Chondrocyte (in vitro differentiated cells): ENCODE results near the gene PRKAR1B. TPM values are rescaled to one million over a fixed set of nuclear protein-coding genes. Genes with fewer than 3 reads are reported as not detected.

Source experiments
- DNase-seq: peaks from one replicate; pipeline ENCODE4 v3.0.0; 2021; ENCODE audit warnings: mixed read lengths, low spot score
- H3K27ac Mint-ChIP-seq: one replicate; pipeline ENCODE4 v1.8.0; 2021; ENCODE audit warnings: mild to moderate bottlenecking, moderate library complexity, mixed read lengths; ENCODE audit not compliant: unreplicated experiment
- H3K27me3 Mint-ChIP-seq: 2 replicates; pipeline ENCODE4 v1.8.0; 2021; ENCODE audit warnings: low read depth, mixed read lengths
- H3K36me3 Mint-ChIP-seq: 2 replicates; pipeline ENCODE4 v1.8.0; 2021; ENCODE audit warnings: low read depth, mixed read lengths
- H3K4me1 Mint-ChIP-seq: 2 replicates; pipeline ENCODE4 v1.8.0; 2021; ENCODE audit warnings: low read depth, mild to moderate bottlenecking, mixed read lengths
- H3K4me3 Mint-ChIP-seq: one replicate; pipeline ENCODE4 v1.8.0; 2021; ENCODE audit warnings: mild to moderate bottlenecking, moderate library complexity, mixed read lengths; ENCODE audit not compliant: unreplicated experiment
- H3K9me3 Mint-ChIP-seq: 2 replicates; pipeline ENCODE4 v1.8.0; 2021; ENCODE audit warnings: low read depth, mixed read lengths
- CTCF ChIP-seq: fragments of 200-600 bp; sonication (generic); IDR thresholded peaks from 2 replicates; pipeline ENCODE4 v1.5.0; 2021; ENCODE audit warnings: antibody characterized with exemption, mild to moderate bottlenecking, moderate library complexity
- total RNA-seq: library from RNA; stranded (reverse); gene quantifications from 3 replicates; pipeline ENCODE4 v1.2.1, GENCODE V29; 2021

Gene PRKAR1B
- total RNA-seq, 1 donor from 2014 or later, result 7.7 TPM

DNA sequence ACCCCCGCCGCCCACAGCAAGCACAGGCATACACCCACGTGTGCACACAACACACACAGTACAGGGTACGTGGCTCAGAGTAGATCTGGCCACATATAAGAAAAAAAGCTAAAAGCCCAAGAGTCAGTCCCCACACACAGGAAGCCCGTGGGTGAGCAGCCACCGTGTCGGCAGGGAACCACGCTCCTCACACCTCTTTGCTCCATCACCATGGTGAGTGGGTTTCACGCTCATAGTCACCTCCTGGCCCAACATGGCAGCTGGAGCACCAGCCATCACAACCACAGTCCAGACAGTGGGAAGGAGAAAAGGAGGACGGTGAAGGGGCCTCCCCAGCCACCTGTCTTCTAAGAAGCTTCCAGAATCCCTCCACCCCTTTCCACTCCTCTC lies 131.5 kb downstream of the PRKAR1B start:
- H3K36me3 Mint-ChIP-seq, result no peaks in the 10 kb centered on the region
- peaks cover 12% of the 10 kb centered on the region for H3K4me1 Mint-ChIP-seq
- no peak for TF ChIP-seq CTCF
- no peaks in the 10 kb centered on the region for H3K27me3 Mint-ChIP-seq
- H3K4me3 Mint-ChIP-seq, result no peak overlapping the region
- H3K27ac Mint-ChIP-seq, result no peak overlapping the region
- H3K9me3 Mint-ChIP-seq, result peaks cover 2% of the 10 kb centered on the region
- no peak for DNase-seq

GRCh38 chr7:594920-595620 lies 132.0 kb downstream of the PRKAR1B start:
- H3K9me3 Mint-ChIP-seq, result peaks cover 2% of the 10 kb centered on the region
- TF ChIP-seq CTCF, result no peak
- no peak overlapping the region for H3K4me3 Mint-ChIP-seq
- no peaks in the 10 kb centered on the region for H3K27me3 Mint-ChIP-seq
- no peak overlapping the region for H3K27ac Mint-ChIP-seq
- H3K36me3 Mint-ChIP-seq, result no peaks in the 10 kb centered on the region
- DNase-seq, result no peak
- peaks cover 18% of the 10 kb centered on the region for H3K4me1 Mint-ChIP-seq

GRCh38 chr7:594212-594913 lies 132.7 kb downstream of the PRKAR1B start:
- peaks cover 23% of the 10 kb centered on the region for H3K4me1 Mint-ChIP-seq
- no peaks in the 10 kb centered on the region for H3K27me3 Mint-ChIP-seq
- no peaks in the 10 kb centered on the region for H3K36me3 Mint-ChIP-seq
- H3K9me3 Mint-ChIP-seq, result peaks cover 2% of the 10 kb centered on the region
- no peak overlapping the region for H3K4me3 Mint-ChIP-seq
- no peak for DNase-seq
- no peak for TF ChIP-seq CTCF
- H3K27ac Mint-ChIP-seq, result no peak overlapping the region

DNA sequence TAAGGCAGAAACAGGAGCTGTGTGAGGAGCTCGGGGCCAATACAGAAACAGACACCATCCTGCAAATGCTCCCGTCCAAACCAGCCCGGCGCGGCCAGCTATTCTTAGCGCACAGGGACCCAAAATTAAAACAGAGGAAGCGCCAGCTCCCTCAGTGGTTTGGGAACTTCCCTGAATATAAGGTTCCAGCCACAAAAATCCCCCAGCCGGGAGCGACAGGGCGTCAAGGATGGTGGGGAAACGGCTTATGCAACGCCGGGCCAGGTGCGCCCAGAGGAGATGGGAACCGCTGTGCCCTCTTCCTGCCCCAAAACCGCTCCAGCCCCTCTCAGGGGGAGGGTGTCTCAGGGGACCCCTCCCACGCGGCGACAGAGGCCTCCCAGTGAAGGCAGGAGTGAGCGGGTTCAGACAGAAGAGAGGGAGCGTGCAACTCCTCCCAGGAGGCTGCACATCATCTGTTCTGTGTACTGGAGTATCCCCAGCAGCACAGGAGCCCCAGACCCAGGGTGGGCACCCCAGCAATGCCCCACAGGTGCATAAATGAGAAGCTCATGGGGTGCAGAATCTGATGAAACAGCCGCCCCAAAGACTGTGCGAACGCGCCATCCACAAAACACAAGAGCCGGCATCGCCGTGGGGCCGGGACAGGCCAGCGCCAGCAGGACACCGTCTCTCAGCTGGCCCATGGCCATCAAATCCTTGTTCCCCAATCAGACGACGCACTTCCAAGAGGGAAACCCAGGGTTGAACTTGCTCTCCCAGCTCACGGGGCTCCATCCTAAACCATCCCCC lies 133.6 kb downstream of the PRKAR1B start:
- no peak overlapping the region for H3K4me3 Mint-ChIP-seq
- no peak for TF ChIP-seq CTCF
- no peaks in the 10 kb centered on the region for H3K27me3 Mint-ChIP-seq
- DNase-seq, result no peak
- peaks cover 23% of the 10 kb centered on the region for H3K4me1 Mint-ChIP-seq
- H3K9me3 Mint-ChIP-seq, result peaks cover 3% of the 10 kb centered on the region
- H3K27ac Mint-ChIP-seq, result no peak overlapping the region
- H3K36me3 Mint-ChIP-seq, result peaks cover 1% of the 10 kb centered on the region
